Trophoblast cell (in vitro differentiated cells and primary cell): ENCODE results near the gene EPHX1.
A peak's percentile ranks its signal among the peaks of the same experiment; 100 is the strongest.

ENCODE experiments used
- DNase-seq, 2 donors: peaks; one replicate each; pipeline ENCODE4 v3.0.0-alpha.2; 2016
- H2AFZ ChIP-seq: 2 replicates; pipeline ENCODE4 v1.6.1; 2013; ENCODE audit warnings: low read length, moderate library complexity, mild to moderate bottlenecking; ENCODE audit not compliant: insufficient read depth, poor library complexity
- H2AK5ac ChIP-seq: 2 replicates; pipeline ENCODE4 v1.6.1; 2013; ENCODE audit warnings: mild to moderate bottlenecking, low read length
- H2BK120ac ChIP-seq: 2 replicates; pipeline ENCODE4 v1.6.1; 2013; ENCODE audit warnings: low read length, mild to moderate bottlenecking, moderate library complexity; ENCODE audit not compliant: insufficient read depth, poor library complexity
- H2BK12ac ChIP-seq: 2 replicates; pipeline ENCODE4 v1.6.1; 2013; ENCODE audit warnings: mild to moderate bottlenecking, low read length, moderate library complexity
- H2BK5ac ChIP-seq: 2 replicates; pipeline ENCODE4 v1.6.1; 2013; ENCODE audit warnings: low read length, low read depth, moderate library complexity, mild to moderate bottlenecking; ENCODE audit not compliant: poor library complexity
- H3K14ac ChIP-seq: 2 replicates; pipeline ENCODE4 v1.6.1; 2013; ENCODE audit warnings: mild to moderate bottlenecking, low read length
- H3K18ac ChIP-seq: 2 replicates; pipeline ENCODE4 v1.6.1; 2013; ENCODE audit warnings: mild to moderate bottlenecking, low read length
- H3K23ac ChIP-seq: 2 replicates; pipeline ENCODE4 v1.6.1; 2013; ENCODE audit warnings: low read length
- H3K27ac ChIP-seq: 2 replicates; pipeline ENCODE4 v1.5.1; 2013; ENCODE audit warnings: low read depth, mild to moderate bottlenecking, inconsistent platforms, low read length, moderate library complexity
- H3K27me3 ChIP-seq: 2 replicates; pipeline ENCODE4 v1.6.1; 2013; ENCODE audit warnings: inconsistent platforms, mild to moderate bottlenecking, low read length, moderate library complexity; ENCODE audit not compliant: insufficient read depth
- H3K36me3 ChIP-seq, 2 experiments: 1 replicate in 1 of 2; 2 replicates in 1 of 2; pipeline ENCODE4 v1.6.1; 2013; ENCODE audit warnings: low read length in 2 of 2, mild to moderate bottlenecking in 2 of 2, moderate library complexity in 1 of 2; ENCODE audit not compliant: insufficient read depth in 2 of 2, control insufficient read depth in 1 of 2
- H3K4ac ChIP-seq: 2 replicates; pipeline ENCODE4 v1.6.1; 2013; ENCODE audit warnings: low read depth, mild to moderate bottlenecking, low read length, moderate library complexity
- H3K4me1 ChIP-seq, 2 experiments: 1 replicate in 1 of 2; 2 replicates in 1 of 2; pipeline ENCODE4 v1.6.1; 2013; ENCODE audit warnings: low read length in 2 of 2, mild to moderate bottlenecking in 2 of 2, moderate library complexity in 1 of 2; ENCODE audit not compliant: insufficient read depth in 2 of 2, control insufficient read depth in 1 of 2
- H3K4me2 ChIP-seq: 2 replicates; pipeline ENCODE4 v1.6.1; 2013; ENCODE audit warnings: inconsistent platforms, mild to moderate bottlenecking, low read length, moderate library complexity
- H3K4me3 ChIP-seq: 2 replicates; pipeline ENCODE4 v1.5.1; 2013; ENCODE audit warnings: mild to moderate bottlenecking, low read depth, low read length, inconsistent platforms
- H3K79me1 ChIP-seq: one replicate; pipeline ENCODE4 v1.6.1; 2013; ENCODE audit warnings: low read length
- H3K79me2 ChIP-seq: 2 replicates; pipeline ENCODE4 v1.6.1; 2013; ENCODE audit warnings: low read length, mild to moderate bottlenecking; ENCODE audit not compliant: control insufficient read depth, insufficient read depth, poor library complexity
- H3K9ac ChIP-seq: 2 replicates; pipeline ENCODE4 v1.6.1; 2013; ENCODE audit warnings: mild to moderate bottlenecking, low read length
- H3K9me3 ChIP-seq: 2 replicates; pipeline ENCODE4 v1.6.1; 2013; ENCODE audit warnings: low read depth, mild to moderate bottlenecking, control low read depth, inconsistent platforms, low read length; ENCODE audit not compliant: insufficient read depth
- H4K12ac ChIP-seq: 2 replicates; pipeline ENCODE4 v1.6.1; 2013; ENCODE audit warnings: low read depth, mild to moderate bottlenecking, low read length, moderate library complexity
- H4K8ac ChIP-seq: 2 replicates; pipeline ENCODE4 v1.6.1; 2013; ENCODE audit warnings: low read depth, mild to moderate bottlenecking, low read length, moderate library complexity
- H4K91ac ChIP-seq: one replicate; pipeline ENCODE4 v1.6.1; 2013; ENCODE audit warnings: low read depth, mild to moderate bottlenecking, low read length, moderate library complexity
- WGBS: extraction: QIAGEN DNeasy Blood & Tissue Kit; methylation state at CpG from one replicate; pipeline ENCODE4 v1.1.7; 2013; ENCODE audit warnings: missing lambda C conversion rate; ENCODE audit not compliant: insufficient read length, insufficient coverage; ENCODE audit errors: extremely low coverage; 5-methylcytosine and 5-hydroxymethylcytosine counted together

The EPHX1 gene

DNA sequence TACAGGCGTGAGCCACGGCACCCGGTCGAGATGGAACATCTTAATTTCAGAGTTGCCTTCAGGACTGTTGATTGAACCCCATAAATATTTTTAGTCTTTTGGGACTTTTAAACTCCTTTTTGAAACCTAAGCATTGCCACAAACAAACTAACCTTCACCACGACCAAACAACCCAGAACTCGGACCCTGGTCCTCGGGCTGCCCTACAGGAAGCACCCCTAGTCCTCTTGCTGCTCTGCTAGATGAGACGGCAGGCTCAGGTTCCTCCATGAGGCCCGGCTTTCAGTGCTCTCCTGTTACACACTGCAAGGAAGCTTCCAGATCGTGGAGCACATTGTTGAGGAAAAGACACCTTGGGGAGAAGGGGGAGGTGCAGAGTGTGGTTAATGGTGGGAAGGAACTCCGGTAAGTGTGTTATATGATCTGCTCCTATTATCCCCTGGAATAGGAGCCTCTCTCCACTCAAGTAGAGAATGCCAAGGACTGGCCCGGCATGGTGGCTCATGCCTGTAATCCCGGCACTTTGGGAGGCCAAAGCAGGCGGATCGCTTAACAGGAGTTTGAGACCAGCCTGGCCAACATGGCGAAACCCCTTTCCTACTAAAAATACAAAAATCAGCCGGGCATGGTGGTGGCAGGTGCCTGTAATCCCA, 5.7 kb downstream of the EPHX1 start:
- no peak overlapping the region for H2BK12ac ChIP-seq
- H3K9me3 ChIP-seq: no peaks in the 10 kb centered on the region
- no peak overlapping the region for H2AK5ac ChIP-seq
- H3K4me2 ChIP-seq: no peak overlapping the region
- peaks cover 3% of the 10 kb centered on the region for H3K79me1 ChIP-seq
- H3K4me1 ChIP-seq: peaks cover 17 to 28% of the 10 kb centered on the region in 2 experiments
- H2AFZ ChIP-seq: no peak overlapping the region
- no peak overlapping the region for H3K4ac ChIP-seq
- no peak overlapping the region for H3K9ac ChIP-seq
- no peak overlapping the region for H3K23ac ChIP-seq
- no peak overlapping the region for H3K4me3 ChIP-seq
- H2BK120ac ChIP-seq: no peak overlapping the region
- peaks cover 2% of the 10 kb centered on the region for H3K79me2 ChIP-seq
- no peak overlapping the region for H3K27ac ChIP-seq
- no peak overlapping the region for H4K12ac ChIP-seq
- H2BK5ac ChIP-seq: no peak overlapping the region
- H3K36me3 ChIP-seq: no peaks in the 10 kb centered on the region
- H3K27me3 ChIP-seq: no peaks in the 10 kb centered on the region
- H4K91ac ChIP-seq: no peak overlapping the region
- no peak overlapping the region for H3K18ac ChIP-seq
- WGBS: no CpG with 5 or more reads among the region's 17 CpGs
- no peak for DNase-seq
- no peak overlapping the region for H3K14ac ChIP-seq
- H4K8ac ChIP-seq: no peak overlapping the region

GRCh38 chr1:225816643-225817538, 7.0 kb downstream of the EPHX1 start:
- H2BK5ac ChIP-seq: no peak overlapping the region
- no peak overlapping the region for H2BK120ac ChIP-seq
- H3K14ac ChIP-seq: no peak overlapping the region
- no peak overlapping the region for H3K4me3 ChIP-seq
- no peak overlapping the region for H3K9ac ChIP-seq
- H2AK5ac ChIP-seq: peak overlapping the region; percentile 50
- no CpG with 5 or more reads among the region's 17 CpGs for WGBS
- H3K4me1 ChIP-seq: peaks cover 11 to 18% of the 10 kb centered on the region in 2 experiments
- no peaks in the 10 kb centered on the region for H3K27me3 ChIP-seq
- H3K36me3 ChIP-seq: no peaks in the 10 kb centered on the region
- no peak overlapping the region for H4K12ac ChIP-seq
- no peak overlapping the region for H3K4me2 ChIP-seq
- H2AFZ ChIP-seq: peak overlapping the region; percentile 5
- H3K18ac ChIP-seq: peak overlapping the region; percentile 3
- H3K79me1 ChIP-seq: peaks cover 3% of the 10 kb centered on the region
- no peak for DNase-seq
- H4K91ac ChIP-seq: no peak overlapping the region
- H4K8ac ChIP-seq: no peak overlapping the region
- no peak overlapping the region for H3K4ac ChIP-seq
- no peak overlapping the region for H3K27ac ChIP-seq
- H3K9me3 ChIP-seq: no peaks in the 10 kb centered on the region
- no peak overlapping the region for H3K23ac ChIP-seq
- no peak overlapping the region for H2BK12ac ChIP-seq
- H3K79me2 ChIP-seq: peaks cover 2% of the 10 kb centered on the region

- no peaks in the 10 kb centered on the region for H3K9me3 ChIP-seq
- H2BK120ac ChIP-seq: no peak overlapping the region
- H3K27me3 ChIP-seq: no peaks in the 10 kb centered on the region
- H3K18ac ChIP-seq: no peak overlapping the region
- no peak overlapping the region for H3K4me2 ChIP-seq
- H3K79me1 ChIP-seq: peaks cover 3% of the 10 kb centered on the region
- no peak overlapping the region for H4K12ac ChIP-seq
- H2AFZ ChIP-seq: peak overlapping the region; percentile 5
- H2BK5ac ChIP-seq: no peak overlapping the region
- no peak overlapping the region for H4K8ac ChIP-seq
- H3K4ac ChIP-seq: no peak overlapping the region
- H3K4me3 ChIP-seq: no peak overlapping the region
- DNase-seq: no peak
- H3K9ac ChIP-seq: no peak overlapping the region
- no CpG with 5 or more reads among the region's 8 CpGs for WGBS
- no peak overlapping the region for H3K14ac ChIP-seq
- peaks cover 2% of the 10 kb centered on the region for H3K79me2 ChIP-seq
- no peak overlapping the region for H3K27ac ChIP-seq
- no peak overlapping the region for H2BK12ac ChIP-seq
- no peak overlapping the region for H4K91ac ChIP-seq
- peaks cover 11 to 18% of the 10 kb centered on the region in 2 experiments for H3K4me1 ChIP-seq
- H3K23ac ChIP-seq: no peak overlapping the region
- peaks cover 0 to 2% of the 10 kb centered on the region in 2 experiments for H3K36me3 ChIP-seq
- no peak overlapping the region for H2AK5ac ChIP-seq
These were observed 7.7 kb downstream of the EPHX1 start for GRCh38 chr1:225817611-225818061.

DNA sequence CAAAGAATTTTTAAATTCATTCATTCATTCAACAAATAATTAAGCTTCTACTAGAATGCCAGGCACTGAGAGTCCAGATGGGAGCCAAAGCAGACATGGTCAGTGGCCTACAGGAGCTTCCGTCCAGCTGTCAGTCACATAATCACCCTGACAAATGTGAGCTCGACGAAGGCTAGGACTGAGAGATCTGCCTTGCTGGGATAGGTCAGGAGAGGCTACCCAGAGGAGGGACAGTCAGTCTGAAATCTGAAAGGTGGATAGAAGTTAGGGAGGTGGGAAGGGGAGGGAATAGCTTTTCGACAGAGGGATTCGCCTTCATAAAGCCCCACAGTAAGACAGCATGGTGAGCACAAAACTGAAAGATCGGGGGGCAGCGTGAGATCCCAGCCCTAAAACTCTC, 8.3 kb downstream of the EPHX1 start:
- Histone ChIP-seq H3K36me3 (peaks cover 0 to 3% of the 10 kb centered on the region in 2 experiments), H2AFZ (no peak overlapping the region), H3K4me1 (peaks cover 11 to 14% of the 10 kb centered on the region in 2 experiments), H3K79me1 (peaks cover 3% of the 10 kb centered on the region), H3K4me2 (no peak overlapping the region), H4K12ac (no peak overlapping the region), H3K4me3 (no peak overlapping the region), H2AK5ac (no peak overlapping the region), H2BK12ac (no peak overlapping the region), H3K14ac (no peak overlapping the region), H2BK5ac (no peak overlapping the region), H3K18ac (no peak overlapping the region), H3K4ac (no peak overlapping the region), H4K91ac (no peak overlapping the region), H2BK120ac (no peak overlapping the region), H4K8ac (no peak overlapping the region), H3K27me3 (no peaks in the 10 kb centered on the region), H3K9me3 (peaks cover 1% of the 10 kb centered on the region), H3K9ac (no peak overlapping the region), H3K23ac (no peak overlapping the region), H3K79me2 (peaks cover 2% of the 10 kb centered on the region), H3K27ac (no peak overlapping the region)
- DNase-seq: no peak
- no CpG with 5 or more reads among the region's 7 CpGs for WGBS
